ENCODE measurements around the gene LRRFIP1. TPM values are rescaled to one million over a fixed set of nuclear protein-coding genes. Genes with fewer than 3 reads are reported as not detected.

The LRRFIP1 gene
- total and polyA plus RNA-seq, 2 of the 13 experiments (the other 11 are each of a cell fraction or from before 2014, with no cell fraction given): 15.9 to 40.5 TPM

GRCh38 chr2:237601453-237602116, 25.8 kb upstream of the LRRFIP1 start (continued):
- TF ChIP-seq NONO (IDR thresholded peaks at IDR 0.05) (no peak), NONO (CRISPR knock-in tag; conservative IDR thresholded peaks at IDR 0.05) (peak; percentile 65), RBM39 (IDR thresholded peaks at IDR 0.05; ENCODE audit: low read depth, low read length, poor library complexity, severe bottlenecking) (no peak), ZBTB42 (CRISPR knock-in tag; IDR thresholded peaks at IDR 0.05) (no peak), RAD21 (CRISPR knock-in tag; IDR thresholded peaks at IDR 0.05) (no peak), ZNF775 (CRISPR knock-in tag; IDR thresholded peaks at IDR 0.05; ENCODE audit: borderline replicate concordance) (no peak), KLF15 (CRISPR knock-in tag; IDR thresholded peaks at IDR 0.05; ENCODE audit: borderline replicate concordance) (no peak), ZNF7 (CRISPR knock-in tag; IDR thresholded peaks at IDR 0.05) (no peak), ZNF136 (CRISPR knock-in tag; IDR thresholded peaks at IDR 0.05; ENCODE audit: low read depth) (no peak), ZNF672 (CRISPR knock-in tag; IDR thresholded peaks at IDR 0.05) (no peak), ZSCAN5A (CRISPR knock-in tag; IDR thresholded peaks at IDR 0.05; ENCODE audit: borderline replicate concordance) (peak; percentile 71), MAX (IDR thresholded peaks at IDR 0.05) (peak; percentile 58; the same call in 1 of the 2 replicates), HOXA3 (CRISPR knock-in tag; IDR thresholded peaks at IDR 0.05) (peak; percentile 58; the same call in 1 of the 2 replicates), SOX6 (IDR thresholded peaks at IDR 0.05) (no peak), SOX6 (CRISPR knock-in tag; IDR thresholded peaks at IDR 0.05) (peak; percentile 82), ZKSCAN5 (CRISPR knock-in tag; IDR thresholded peaks at IDR 0.05) (peak; percentile 99), SAP130 (CRISPR knock-in tag; IDR thresholded peaks at IDR 0.05; ENCODE audit: low read depth) (peak; percentile 81), ELF3 (CRISPR knock-in tag; IDR thresholded peaks at IDR 0.05) (peak; percentile 76; the same call in 1 of the 2 replicates), SATB2 (CRISPR knock-in tag; IDR thresholded peaks at IDR 0.05) (no peak), ZNF782 (CRISPR knock-in tag; IDR thresholded peaks at IDR 0.05; ENCODE audit: borderline replicate concordance) (0 out of 2 replicates have a peak, but pooled peaks have one; percentile 27), ZFY (CRISPR knock-in tag; IDR thresholded peaks at IDR 0.05) (peak; percentile 71), SMAD9 (CRISPR knock-in tag; IDR thresholded peaks at IDR 0.05) (no peak)
- TF ChIP-seq, protein P1, sequence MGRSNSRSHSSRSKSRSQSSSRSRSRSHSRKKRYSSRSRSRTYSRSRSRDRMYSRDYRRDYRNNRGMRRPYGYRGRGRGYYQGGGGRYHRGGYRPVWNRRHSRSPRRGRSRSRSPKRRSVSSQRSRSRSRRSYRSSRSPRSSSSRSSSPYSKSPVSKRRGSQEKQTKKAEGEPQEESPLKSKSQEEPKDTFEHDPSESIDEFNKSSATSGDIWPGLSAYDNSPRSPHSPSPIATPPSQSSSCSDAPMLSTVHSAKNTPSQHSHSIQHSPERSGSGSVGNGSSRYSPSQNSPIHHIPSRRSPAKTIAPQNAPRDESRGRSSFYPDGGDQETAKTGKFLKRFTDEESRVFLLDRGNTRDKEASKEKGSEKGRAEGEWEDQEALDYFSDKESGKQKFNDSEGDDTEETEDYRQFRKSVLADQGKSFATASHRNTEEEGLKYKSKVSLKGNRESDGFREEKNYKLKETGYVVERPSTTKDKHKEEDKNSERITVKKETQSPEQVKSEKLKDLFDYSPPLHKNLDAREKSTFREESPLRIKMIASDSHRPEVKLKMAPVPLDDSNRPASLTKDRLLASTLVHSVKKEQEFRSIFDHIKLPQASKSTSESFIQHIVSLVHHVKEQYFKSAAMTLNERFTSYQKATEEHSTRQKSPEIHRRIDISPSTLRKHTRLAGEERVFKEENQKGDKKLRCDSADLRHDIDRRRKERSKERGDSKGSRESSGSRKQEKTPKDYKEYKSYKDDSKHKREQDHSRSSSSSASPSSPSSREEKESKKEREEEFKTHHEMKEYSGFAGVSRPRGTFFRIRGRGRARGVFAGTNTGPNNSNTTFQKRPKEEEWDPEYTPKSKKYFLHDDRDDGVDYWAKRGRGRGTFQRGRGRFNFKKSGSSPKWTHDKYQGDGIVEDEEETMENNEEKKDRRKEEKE (IDR thresholded peaks at IDR 0.05): no peak

All from HepG2 (cell line).